ENCODE results near the gene LPIN3.

DNA sequence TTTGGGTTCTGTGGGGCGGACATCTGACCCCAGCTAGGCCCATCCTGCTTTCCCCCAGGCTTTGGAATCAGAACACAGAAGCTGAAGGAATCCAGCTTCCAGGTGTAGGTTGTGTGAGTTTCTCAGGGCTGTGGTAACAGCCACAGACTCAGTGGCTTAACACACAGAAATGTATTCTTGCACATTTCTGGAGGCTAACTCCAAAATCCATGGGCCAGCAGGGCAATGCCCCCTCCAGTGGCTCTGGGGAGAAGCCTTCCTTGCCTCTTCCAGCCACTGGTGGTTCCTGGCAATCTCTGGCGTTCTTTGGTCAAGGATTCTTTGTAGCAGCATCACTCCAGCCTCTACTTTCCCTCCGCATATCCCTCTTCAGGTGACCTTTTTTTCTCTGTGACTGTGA lies 27.3 kb downstream of the LPIN3 start:
- TF ChIP-seq, protein P1, sequence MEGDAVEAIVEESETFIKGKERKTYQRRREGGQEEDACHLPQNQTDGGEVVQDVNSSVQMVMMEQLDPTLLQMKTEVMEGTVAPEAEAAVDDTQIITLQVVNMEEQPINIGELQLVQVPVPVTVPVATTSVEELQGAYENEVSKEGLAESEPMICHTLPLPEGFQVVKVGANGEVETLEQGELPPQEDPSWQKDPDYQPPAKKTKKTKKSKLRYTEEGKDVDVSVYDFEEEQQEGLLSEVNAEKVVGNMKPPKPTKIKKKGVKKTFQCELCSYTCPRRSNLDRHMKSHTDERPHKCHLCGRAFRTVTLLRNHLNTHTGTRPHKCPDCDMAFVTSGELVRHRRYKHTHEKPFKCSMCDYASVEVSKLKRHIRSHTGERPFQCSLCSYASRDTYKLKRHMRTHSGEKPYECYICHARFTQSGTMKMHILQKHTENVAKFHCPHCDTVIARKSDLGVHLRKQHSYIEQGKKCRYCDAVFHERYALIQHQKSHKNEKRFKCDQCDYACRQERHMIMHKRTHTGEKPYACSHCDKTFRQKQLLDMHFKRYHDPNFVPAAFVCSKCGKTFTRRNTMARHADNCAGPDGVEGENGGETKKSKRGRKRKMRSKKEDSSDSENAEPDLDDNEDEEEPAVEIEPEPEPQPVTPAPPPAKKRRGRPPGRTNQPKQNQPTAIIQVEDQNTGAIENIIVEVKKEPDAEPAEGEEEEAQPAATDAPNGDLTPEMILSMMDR (IDR thresholded peaks at IDR 0.05; ENCODE audit: poor library complexity): no peak
- no peak for TF ChIP-seq EZH2 (IDR thresholded peaks at IDR 0.05; ENCODE audit: borderline replicate concordance)
- TF ChIP-seq EZH2phosphoT487 (IDR thresholded peaks at IDR 0.05; ENCODE audit: low read depth, severe bottlenecking, unreplicated experiment): no peak

Measured in hepatocyte (in vitro differentiated cells).